GM12878 (cell line): ENCODE data around the gene SEMA4D.

Source experiments
- CBX5 ChIP-seq: sonication (generic); IDR thresholded peaks from 2 replicates; pipeline ENCODE4 v1.6.1; 2016; ENCODE audit warnings: low read depth, moderate library complexity, mild to moderate bottlenecking, inconsistent platforms
- CEBPZ ChIP-seq: fragments of 150-350 bp; IDR thresholded peaks from 2 replicates; pipeline ENCODE4 v1.6.1; 2016; ENCODE audit warnings: low read depth, low read length
- CHD4 ChIP-seq: fragments of 200-600 bp; sonication (generic); IDR thresholded peaks from 2 replicates; pipeline ENCODE4 v1.6.1; 2016; ENCODE audit warnings: mild to moderate bottlenecking
- CTCF ChIP-seq, 3 experiments: IDR thresholded peaks in 2 of 3; conservative IDR thresholded peaks in 1 of 3; 2 replicates each; pipeline ENCODE4 v1.5.1; 2011; ENCODE audit warnings: low read depth in 3 of 3, low read length in 3 of 3, mild to moderate bottlenecking in 3 of 3, control low read depth in 2 of 3, moderate library complexity in 2 of 3, inconsistent platforms in 1 of 3, mixed read lengths in 1 of 3; ENCODE audit not compliant: control insufficient read depth in 2 of 3, insufficient read depth in 1 of 3; ENCODE audit errors: extremely low read depth in 1 of 3
- EGR1 ChIP-seq, 2 experiments: IDR thresholded peaks; 1 replicate in 1 of 2; 2 replicates in 1 of 2; pipeline ENCODE4 v1.6.1; 2011 to 2012; ENCODE audit warnings: low read depth in 2 of 2, low read length in 2 of 2, borderline replicate concordance in 1 of 2, mild to moderate bottlenecking in 1 of 2, moderate library complexity in 1 of 2
- EP300 ChIP-seq, 2 experiments: fragments of 150-350 bp in 1 of 2; IDR thresholded peaks; 2 replicates each; pipeline ENCODE4 v1.6.1; 2011 to 2012; ENCODE audit warnings: low read depth in 2 of 2, low read length in 2 of 2, borderline replicate concordance in 1 of 2, improper control_type of control experiment in 1 of 2, inconsistent platforms in 1 of 2; ENCODE audit not compliant: control insufficient read depth in 1 of 2
- HDAC6 ChIP-seq: fragments of 200-600 bp; sonication (generic); IDR thresholded peaks from one replicate; pipeline ENCODE4 v1.8.0; 2017; ENCODE audit warnings: antibody characterized with exemption; ENCODE audit not compliant: unreplicated experiment
- MTA3 ChIP-seq: IDR thresholded peaks from 2 replicates; pipeline ENCODE4 v1.6.1; 2012; ENCODE audit warnings: low read length, inconsistent platforms, borderline replicate concordance
- REST ChIP-seq: IDR thresholded peaks from 2 replicates; pipeline ENCODE4 v1.6.1; 2012; ENCODE audit warnings: mild to moderate bottlenecking, low read depth, low read length
- SRF ChIP-seq, 2 experiments: IDR thresholded peaks; 2 replicates each; pipeline ENCODE4 v1.6.1; 2011; ENCODE audit warnings: low read depth in 2 of 2, low read length in 2 of 2, mild to moderate bottlenecking in 1 of 2, moderate library complexity in 1 of 2
- STAT1 ChIP-seq: fragments of 450-650 bp; conservative IDR thresholded peaks from 2 replicates; pipeline ENCODE4 v1.6.1; 2014; ENCODE audit warnings: antibody characterized with exemption, mild to moderate bottlenecking
- YY1 ChIP-seq: IDR thresholded peaks from 2 replicates; pipeline ENCODE4 v1.6.1; 2011; ENCODE audit warnings: low read depth, mild to moderate bottlenecking, low read length
- ZBTB33 ChIP-seq: fragments of 450-650 bp; IDR thresholded peaks from 2 replicates; pipeline ENCODE4 v1.6.1; 2017; ENCODE audit warnings: mild to moderate bottlenecking

GRCh38 chr9:89454498-89455355, 43.2 kb downstream of the SEMA4D start:
- no peak for TF ChIP-seq ZBTB33
- no peak for TF ChIP-seq REST
- TF ChIP-seq CHD4: no peak
- TF ChIP-seq HDAC6: no peak
- TF ChIP-seq CTCF (IDR thresholded peaks at IDR 0.05 in 2 of 3, conservative IDR thresholded peaks at IDR 0.05 in 1 of 3; ENCODE audit: control insufficient read depth in 2 of 3, extremely low read depth in 1 of 3, insufficient read depth in 1 of 3, low read depth in 3 of 3, low read length in 3 of 3): no peak
- no peak for TF ChIP-seq EGR1 (IDR thresholded peaks at IDR 0.05; ENCODE audit: borderline replicate concordance in 1 of 2, low read depth in 2 of 2, low read length in 2 of 2)
- TF ChIP-seq EP300 (IDR thresholded peaks at IDR 0.05; ENCODE audit: borderline replicate concordance in 1 of 2, control insufficient read depth in 1 of 2, low read depth in 2 of 2, low read length in 2 of 2): no peak
- TF ChIP-seq MTA3: no peak
- TF ChIP-seq CEBPZ: no peak
- TF ChIP-seq CBX5: no peak
- no peak for TF ChIP-seq YY1
- TF ChIP-seq STAT1: no peak
- TF ChIP-seq SRF (IDR thresholded peaks at IDR 0.05; ENCODE audit: low read depth in 2 of 2, low read length in 2 of 2): no peak
